Activated CD4-positive, alpha-beta T cell treated with anti-CD3 and anti-CD28 coated beads, Interleukin-2, Interleukin-4, amounts not matched to agents 100 ng/mL and 50 ng/mL, durations not matched to agents 16 hours and 8 hours (primary cell): Measurements from ENCODE around the gene ST6GALNAC6.
"Not testable (repeated sequence)": the region's sequence is repeated elsewhere in the genome, so short reads cannot be mapped to it uniquely, and the experiment has no call there.

Experiments used
- DNase-seq: peaks from one replicate; pipeline ENCODE4 v3.0.0-alpha.2; 2020; ENCODE audit warnings: low spot score

Gene ST6GALNAC6

DNA sequence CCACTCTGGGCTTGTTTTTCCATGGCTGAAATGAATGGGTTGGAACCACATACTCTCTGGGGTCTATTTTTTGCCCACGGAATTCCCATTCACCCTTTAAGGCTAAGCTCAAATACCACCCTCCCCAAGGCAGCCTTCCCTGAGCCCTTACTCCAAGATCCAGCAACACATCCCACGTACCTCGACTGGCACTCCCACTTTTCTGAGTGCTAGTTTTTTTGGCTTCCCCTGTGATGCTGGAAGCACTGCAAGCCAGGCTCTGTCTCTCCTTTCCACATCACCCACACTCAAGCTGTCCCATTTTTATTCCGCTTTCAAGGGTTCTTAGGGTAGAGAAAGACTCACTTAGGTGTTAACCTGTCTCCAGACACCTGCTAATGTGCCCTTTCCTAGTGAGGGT, 6.0 kb downstream of the ST6GALNAC6 start:
- DNase-seq: no peak

GRCh38 chr9:127892831-127893230, 6.6 kb downstream of the ST6GALNAC6 start:
- no peak for DNase-seq

DNA sequence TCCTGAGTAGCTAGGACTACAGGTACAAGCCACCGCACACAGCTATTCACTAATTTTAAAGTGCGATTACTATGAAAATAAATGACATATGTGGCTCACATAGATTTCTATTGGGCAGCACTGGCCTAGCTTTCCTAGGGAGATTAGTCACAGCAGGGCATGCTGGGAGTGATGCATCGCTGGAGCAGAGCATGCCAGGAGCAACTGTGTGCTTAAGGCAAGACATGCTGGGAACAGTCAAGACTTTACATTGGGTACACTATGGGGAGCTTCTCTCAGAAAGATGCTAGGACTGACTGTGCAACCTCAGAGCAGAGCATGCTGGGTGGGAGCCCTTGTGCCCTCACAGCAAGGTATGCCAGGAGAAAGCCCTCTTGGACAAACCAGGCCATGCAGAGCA, 9.3 kb downstream of the ST6GALNAC6 start:
- DNase-seq: no peak

- DNase-seq: no peak
These were observed 11.6 kb downstream of the ST6GALNAC6 start for GRCh38 chr9:127887792-127888191.

- DNase-seq: no peak
These were observed 12.9 kb downstream of the ST6GALNAC6 start for GRCh38 chr9:127886401-127886972.

DNA sequence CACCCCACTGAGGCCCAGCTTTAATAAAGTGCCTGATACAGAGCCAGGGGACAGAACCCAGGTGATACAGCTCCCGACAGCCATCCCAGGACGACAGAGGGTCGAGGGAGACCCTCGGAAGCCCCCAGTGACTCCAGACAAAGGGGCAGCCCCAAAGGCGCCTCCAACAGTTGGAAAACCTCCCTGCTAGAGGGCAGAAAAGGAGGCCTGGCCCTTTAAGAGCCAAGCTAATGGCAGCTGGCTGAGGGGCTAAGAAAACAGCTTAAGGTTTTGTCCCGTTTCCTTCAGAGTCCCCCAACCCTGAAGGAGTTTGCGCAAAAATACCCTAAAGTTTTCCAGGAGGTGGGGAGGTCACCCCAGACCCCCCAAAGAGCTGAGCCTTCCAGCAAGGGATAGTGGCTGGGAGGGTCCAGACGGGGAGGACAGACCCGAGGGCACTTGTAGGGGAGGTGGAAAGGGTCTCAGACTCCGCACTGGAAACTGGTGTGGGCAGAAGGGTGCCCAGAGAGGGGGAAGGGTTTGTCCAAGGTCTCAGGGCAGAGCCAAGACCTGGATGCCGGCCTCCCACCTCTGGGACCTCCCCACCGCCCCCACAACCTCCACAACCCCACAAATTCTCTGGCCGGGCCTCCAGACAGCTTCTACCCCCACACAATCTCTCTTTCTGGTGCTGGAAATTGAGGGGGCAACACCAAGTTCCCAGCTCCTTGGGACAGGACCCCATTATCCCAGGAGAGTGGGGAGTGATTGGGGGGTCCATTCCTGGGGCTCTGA, 13.7 kb downstream of the ST6GALNAC6 start:
- no peak for DNase-seq

- DNase-seq: no peak
These were observed 14.4 kb downstream of the ST6GALNAC6 start for GRCh38 chr9:127884976-127885490.

DNA sequence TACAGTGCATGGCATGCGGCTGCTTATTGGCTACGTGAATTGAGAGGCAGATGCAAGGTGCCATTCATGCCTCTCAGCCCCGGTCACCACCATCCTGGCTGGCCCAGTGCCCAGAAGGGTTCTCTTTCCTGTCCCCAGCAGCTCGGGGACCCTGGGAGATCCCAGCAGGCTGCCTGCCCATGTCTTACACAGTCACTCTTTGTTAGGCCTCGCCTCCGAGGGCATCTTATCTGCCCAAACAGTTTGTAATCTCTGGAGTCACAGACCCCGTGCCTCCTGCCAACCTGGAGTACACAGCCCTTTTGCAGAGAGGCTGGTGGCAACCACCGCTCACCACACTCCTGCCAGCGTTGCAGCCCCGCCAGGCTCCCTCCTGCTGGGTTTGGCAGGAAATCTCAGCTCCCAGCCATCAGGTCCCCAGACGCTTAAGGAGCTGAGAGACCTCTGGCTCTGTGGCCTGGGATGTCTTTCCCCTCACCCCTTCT, 14.9 kb downstream of the ST6GALNAC6 start:
- DNase-seq: no peak

DNA sequence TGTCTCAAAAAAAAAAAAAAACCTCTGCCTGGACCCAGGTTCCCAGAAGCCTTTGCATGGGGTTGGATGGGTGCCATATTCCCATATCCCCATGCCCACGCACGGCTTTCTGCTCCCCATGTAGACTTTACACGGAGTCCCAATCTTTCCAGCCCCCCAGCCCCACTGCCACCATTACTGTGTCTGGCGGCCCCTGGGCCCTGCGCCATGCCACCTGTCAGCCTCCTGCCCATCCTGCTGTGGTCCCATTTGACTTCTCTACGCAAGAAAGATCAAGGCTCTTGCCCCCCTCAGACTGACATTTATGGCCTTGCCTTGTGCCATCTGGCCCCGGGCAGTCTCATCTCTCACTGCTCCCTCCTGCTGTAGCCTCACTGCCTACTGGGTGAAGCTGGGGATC, 15.4 kb downstream of the ST6GALNAC6 start:
- no peak for DNase-seq

GRCh38 chr9:127881715-127882114, 17.7 kb downstream of the ST6GALNAC6 start:
- DNase-seq: not testable (repeated sequence)

DNA sequence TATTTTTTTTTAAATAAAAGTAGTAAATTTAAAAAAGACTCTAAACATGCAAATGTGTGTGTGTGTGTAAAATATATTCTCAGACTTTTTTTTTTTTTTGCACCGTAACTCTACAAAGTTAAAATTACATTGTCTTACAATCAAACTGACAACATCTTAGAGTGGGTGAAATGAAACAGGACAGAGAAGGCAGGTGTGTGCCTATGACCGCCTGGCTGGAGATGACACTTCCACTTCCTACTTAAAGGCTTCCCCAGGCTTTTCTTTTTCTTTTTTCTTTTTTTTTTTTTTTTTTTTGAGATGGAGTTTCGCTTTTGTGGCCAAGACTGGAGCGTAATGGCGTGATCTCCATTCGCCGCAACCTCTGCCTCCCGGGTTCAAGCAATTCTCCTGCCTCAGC, 19.3 kb downstream of the ST6GALNAC6 start:
- no peak for DNase-seq

DNA sequence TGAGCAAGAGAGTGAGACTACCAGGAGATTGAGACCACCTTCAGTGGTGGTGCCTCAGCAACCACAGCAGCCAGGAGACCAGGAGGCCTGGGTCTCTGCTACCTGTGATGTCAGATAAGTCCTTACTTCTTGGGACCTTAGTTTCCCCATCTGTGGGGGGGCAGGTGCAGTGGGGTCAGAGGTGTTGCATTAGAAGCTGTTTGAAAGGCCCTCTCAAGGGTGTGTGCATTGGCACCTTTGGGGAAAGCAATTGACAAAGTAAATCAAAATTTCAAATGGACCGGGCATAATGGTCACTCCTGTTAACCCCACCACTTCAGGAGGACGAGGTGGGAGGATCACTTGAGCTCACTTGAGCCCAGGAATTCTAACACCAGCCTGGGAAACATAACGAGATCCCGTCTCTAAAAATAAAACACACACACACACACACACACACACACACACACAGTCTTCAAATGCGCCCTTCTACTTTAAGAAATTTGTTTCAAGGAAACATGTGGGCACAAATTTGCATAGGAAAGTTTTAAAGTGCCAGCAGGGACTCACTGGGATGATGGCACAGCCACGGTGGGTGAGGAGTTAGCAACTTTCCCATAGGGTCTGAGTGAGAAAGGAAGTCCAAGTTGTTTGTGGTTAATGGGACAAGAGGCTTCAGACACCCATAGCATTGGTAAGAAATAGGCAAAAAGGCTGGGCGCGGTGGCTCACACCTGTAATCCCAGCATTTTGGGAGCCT, 20.6 kb downstream of the ST6GALNAC6 start:
- DNase-seq: no peak

- no peak for DNase-seq
These were observed 21.3 kb downstream of the ST6GALNAC6 start for GRCh38 chr9:127878001-127878651.

DNA sequence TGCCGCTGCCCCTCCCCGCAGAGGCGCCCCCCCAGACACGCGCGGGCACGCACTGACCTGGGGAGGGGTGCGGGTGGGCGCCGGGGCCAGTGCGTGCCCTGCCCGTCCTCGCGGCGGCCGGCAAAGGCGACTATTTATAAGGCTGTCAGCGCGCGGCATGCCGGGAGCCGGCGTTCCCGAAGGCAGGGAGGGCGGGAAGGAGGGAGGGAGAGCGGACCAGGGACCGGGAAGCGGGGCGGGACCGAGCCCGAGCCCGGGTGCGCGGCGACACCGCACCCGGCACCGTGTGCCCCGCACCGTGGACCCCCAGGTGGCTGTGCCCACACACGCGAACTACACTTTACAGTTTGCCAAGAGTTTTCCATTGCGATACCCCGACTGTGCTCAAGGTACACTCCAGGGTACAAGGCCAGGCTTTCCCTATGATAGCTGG, 21.8 kb downstream of the ST6GALNAC6 start, which contains the start of gene AK1:
Gene AK1 (minus strand): TSS at position 110 of the 433 bp plus-strand sequence. CDS start 3,058 bp downstream, outside the sequence.
- DNase-seq: no peak

DNA sequence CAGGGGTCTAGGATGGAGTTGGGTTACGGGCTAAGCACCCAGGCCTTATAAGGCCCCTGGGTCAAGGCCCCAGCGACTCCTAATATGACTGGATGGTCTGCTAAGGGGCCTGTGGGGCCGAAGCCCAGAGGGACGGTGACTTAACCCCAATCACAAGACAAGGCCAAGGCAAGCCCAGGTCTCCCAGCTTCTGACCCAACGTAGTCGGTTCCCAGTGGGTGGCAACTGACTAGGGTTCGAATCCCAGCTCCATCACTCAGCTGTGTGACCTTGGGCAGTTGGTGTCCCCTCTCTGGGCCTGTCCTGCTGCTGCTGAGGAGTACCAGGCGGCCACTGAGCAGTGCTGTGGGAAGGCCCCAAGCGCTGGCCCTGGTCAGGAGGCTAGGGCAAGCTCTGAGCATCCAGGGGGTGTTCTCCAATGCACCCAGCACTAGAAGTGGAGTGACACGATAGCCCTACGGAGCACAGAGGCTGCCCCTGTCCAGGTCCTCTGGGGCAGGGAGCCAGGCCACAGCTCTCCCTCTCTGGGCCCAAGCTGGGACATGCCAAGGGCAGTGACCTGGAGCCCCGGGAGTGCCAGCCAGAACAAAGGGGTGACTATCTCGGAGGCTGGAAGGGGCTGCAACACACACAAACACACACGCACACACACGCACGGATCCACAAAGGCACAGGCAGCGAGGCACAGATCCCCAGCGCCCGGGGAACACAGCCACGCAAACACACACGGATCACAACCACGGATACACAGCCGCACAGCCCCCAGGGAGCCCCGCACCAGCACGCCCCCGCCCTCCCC, 22.4 kb downstream of the ST6GALNAC6 start:
- DNase-seq: no peak

GRCh38 chr9:127876026-127876763, 23.2 kb downstream of the ST6GALNAC6 start:
- no peak for DNase-seq

DNA sequence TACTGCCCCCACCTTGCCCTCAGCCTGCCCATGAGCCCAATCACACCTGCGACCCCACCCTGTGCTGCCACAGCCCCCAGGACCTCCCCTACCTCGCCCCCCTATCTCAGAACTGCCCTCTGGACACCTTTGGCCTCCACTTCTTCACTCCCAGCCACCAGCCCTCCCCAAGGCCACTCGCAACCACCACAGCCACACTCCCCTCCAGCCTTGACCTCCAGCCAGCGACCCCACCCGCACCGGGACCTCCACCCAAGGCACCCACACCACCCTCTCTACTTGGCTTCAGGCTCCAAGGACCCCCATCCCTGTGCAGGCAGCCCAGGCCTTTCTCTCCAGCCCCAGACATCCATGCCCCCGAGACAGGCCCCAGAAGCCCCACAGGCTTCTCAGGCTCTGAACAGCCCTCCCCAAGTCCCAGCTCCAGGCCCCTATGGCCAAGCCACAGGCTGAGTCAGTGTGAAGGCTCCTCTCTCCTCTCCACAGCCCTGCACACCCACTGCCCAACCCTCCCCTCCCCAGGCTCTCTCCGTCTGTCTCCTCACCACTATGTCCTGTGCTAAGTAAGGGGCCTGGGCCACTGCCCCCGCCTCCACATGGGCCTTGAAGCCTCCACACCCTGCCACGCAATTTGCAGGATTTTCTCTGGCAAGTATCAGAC, 24.0 kb downstream of the ST6GALNAC6 start:
- no peak for DNase-seq

- DNase-seq: no peak
These were observed 24.8 kb downstream of the ST6GALNAC6 start for GRCh38 chr9:127874301-127875221.

GRCh38 chr9:127873886-127874285, 25.5 kb downstream of the ST6GALNAC6 start:
- no peak for DNase-seq
